GDM1 (cell line): ENCODE results near the gene RAPGEF1.

Source experiments
- DNase-seq: peaks from one replicate; lab custom pipeline; 2025; lab: John Stamatoyannopoulos, UW

The RAPGEF1 gene

DNA sequence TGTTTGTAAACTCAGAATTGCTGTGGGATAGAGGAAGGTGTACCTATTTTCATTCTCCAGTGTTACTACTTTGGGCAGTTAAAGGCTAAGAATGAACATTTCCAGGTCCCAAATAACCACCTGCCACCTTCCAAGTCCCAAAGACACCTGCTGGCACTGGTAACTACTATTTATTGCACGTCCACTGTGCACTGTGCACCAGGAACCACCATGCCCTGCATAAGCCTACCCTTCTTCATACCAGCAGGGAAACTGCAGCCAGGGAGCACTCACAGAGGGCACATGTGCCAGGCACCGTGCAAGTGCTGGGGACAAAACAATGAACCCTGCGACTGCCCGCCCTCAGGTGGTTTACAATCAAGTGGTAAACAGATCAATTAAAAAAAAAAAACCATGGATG lies 34.9 kb downstream of the RAPGEF1 start:
- no peak for DNase-seq

DNA sequence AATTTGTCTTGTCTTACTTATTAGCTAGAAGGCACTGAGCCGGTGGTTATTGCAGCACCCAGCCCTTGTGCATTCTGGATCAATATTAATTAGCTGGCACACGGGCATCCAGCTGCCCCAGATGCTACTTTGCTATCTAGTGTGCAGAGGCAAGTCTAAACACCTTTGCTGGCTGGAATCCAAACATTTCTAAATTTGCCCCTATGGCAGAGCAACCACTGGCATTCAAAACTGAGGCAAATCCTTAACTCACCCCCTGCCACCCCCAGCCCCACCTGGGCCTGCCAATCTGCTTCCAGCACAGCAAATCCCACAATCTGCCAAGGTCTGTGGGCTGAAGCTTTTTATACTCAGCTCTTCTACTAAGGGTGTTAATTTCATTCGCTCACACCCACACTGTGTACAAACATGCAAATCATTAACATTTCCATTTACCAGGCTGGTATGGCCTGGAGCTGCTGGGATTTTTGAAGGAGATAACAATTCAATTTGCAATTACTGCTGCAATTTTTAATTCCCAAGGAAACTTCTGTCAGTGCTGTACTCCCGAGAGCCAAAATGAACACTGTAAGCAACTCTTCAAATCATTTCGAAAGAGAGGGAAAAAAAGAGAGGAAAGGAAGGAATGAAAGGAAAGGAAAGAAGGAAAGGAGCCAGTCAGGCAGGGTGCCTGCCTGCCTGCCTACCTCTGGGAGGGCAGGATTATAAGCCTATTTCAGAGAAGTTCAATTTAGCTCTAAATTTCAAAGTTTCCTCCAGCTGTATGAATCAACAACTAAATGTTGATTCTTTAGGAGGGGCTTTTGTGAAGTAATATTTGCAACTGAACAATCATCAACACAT lies 35.5 kb downstream of the RAPGEF1 start:
- no peak for DNase-seq

DNA sequence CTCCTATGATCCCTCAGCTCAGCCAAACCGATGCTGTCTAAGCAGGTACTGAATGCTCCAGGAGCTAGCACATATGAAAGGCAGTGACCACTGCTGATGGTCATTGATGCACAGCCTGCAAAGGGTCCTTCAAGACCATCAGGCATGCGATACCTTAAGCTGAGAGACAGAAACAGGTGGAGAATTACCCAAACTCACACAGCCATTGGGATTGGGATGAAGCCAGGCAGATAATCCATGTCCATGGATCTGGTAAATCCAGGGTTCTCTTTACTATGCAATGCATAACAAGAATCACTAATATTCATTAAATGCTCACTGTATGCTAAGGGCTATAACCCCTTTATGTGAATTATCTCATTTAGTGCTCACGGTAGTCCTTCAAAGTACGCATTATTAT lies 36.2 kb downstream of the RAPGEF1 start:
- no peak for DNase-seq

DNA sequence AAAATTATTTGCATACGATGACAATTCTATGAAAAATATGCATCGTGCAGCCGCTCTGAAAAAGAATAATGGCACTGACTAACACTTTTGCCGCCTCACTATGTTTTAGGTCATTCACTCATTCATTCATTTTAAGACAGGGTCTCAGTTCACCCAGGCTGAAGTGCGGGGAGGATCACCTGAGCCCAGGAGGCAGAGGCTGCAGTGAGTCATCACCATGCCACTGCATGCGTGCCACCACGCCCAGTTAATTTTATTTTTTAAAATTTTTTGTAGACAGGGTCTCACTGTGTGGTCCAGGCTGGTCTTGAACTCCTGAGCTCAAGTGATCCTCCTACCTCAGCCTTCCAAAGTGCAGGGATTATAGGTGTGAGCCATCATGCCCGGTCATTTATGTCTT lies 37.0 kb downstream of the RAPGEF1 start:
- no peak for DNase-seq

DNA sequence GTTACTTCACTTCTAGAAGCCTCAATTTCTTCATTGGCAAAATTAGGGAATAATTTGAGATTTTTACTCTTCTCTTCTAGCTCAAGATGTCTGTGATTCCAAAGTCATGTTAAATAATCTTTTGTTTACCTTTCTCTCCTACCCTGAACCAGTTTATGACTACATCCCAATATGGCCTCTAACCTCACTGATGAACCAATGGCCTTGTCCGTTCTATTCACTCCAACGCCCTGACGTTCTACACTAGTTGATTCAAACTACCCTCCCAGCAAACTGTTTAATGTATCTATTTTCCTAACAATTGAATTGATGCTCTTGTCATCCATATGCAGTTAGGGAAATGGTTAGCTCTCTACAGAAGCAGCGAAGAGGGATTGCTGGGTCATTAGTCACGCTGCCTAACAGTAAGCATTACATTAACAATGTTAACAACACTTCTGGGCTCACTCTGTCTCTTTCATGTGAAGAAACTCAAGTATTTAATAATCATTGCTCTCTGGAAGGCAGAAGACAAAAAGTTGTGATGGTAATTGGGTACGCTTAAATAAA lies 38.0 kb downstream of the RAPGEF1 start:
- DNase-seq, result no peak

DNA sequence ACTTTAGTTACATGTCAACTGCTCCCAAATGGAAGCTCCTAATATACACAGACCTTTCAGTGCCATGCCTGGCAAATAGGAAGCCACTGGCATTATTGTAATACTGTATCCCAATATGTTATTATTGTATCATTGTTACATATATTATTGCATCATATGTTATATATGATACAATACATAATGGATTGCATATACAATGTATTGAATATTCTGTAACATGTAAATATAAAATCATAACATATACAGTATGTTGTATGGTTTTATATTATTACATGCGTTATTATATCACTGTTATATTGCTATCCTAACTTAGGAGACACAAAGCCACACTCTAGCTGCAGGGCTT lies 38.5 kb downstream of the RAPGEF1 start:
- DNase-seq, result no peak

DNA sequence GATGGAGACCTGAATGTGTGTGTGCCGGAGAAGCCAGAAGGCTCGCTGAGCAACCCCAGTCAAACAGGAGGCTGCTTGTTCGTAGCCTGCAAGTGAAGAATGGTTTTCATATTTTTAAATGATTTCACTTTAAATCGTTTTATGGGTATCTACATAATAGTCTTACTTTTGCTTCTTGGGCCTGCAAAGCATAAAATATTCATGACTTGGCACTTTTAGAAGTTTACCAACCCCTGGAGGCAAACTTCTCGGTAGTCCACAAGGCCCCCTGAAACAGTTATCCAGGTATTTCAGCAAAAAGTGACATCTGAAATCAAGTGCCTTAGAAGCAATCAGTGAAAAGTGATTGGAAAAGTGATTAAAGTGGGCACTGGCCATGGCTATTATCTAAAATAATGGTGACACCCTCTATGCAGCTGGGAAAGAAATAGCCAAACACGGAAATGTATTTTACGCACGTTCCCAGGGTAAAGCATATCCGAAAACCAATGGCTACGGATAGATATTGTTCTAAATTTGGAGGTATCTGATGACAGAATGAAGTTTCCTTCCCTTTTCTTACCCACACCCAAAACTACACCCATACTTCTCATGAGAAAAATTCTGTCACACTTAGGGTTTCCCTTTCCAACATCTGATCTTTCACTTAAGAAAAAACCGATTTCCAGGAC lies 39.0 kb downstream of the RAPGEF1 start:
- no peak for DNase-seq

DNA sequence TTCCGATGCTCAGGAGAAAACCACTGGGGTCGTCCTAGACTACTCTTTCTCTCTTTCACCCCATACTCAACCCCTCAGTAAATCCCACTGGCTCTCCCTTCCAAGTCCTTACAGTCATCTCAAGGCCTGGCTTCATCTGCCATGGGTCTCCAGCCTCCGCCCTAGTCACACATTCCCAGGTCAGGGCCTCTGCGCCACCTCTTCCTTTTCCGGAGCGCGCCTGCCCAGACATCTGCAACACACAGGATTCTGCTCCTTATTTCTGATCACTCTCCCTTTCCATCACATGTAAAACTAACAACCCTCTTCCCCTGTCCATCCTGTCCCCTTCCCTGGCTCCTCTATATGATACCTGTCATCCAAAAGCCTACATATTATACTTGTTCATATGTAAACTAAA lies 39.8 kb downstream of the RAPGEF1 start:
- DNase-seq, result no peak

DNA sequence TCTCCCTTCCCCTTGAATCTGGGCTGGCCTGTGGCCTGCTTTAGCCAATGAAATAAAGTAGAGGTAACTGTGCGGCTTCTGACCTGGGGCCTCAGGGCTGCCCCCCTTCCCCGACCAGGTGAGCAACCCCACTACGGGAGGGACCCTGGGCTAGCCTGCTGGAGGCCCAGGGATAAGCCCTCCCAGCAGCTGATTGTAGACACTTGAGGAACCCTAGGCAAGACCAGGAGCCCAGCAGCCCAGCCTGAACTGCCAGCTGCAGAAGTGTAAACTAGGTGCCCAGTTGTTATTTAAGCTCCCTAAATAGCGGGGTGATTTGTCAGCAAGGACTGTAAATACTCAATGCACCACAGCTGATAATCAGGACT lies 41.3 kb downstream of the RAPGEF1 start:
- DNase-seq, result no peak

DNA sequence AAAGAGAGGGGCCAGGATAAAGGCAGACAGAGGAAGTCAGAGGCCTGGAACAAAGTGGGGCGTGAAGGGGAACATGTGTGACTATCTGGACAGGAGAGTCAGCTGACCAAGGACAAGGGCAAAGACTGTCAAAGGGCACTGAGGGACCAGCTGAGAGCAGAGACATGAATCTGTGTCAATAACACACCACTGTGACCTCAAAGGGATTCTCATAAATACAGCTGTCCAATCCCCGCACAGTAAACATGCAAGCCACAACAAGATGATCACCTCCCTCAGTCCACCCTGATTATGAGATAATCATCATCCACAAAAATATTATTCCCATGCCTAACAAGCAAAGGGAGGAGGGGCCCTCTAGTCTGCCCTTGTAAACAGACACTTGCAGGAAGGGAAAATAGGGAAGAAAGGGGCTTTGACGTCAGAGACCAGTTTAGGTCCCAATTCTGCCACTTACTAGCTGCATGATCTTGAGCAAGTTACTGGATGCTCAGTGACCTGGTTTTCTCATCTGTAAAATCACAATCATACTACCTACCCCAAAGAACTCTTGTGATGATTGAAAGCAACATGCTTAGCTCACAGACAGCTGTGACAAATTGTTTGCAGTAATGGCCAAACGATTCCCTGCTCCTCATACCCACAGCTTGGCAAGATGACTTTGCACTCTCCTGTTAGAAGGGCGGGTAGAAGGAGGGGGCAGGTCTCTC lies 41.8 kb downstream of the RAPGEF1 start:
- DNase-seq, result peak; percentile 42

DNA sequence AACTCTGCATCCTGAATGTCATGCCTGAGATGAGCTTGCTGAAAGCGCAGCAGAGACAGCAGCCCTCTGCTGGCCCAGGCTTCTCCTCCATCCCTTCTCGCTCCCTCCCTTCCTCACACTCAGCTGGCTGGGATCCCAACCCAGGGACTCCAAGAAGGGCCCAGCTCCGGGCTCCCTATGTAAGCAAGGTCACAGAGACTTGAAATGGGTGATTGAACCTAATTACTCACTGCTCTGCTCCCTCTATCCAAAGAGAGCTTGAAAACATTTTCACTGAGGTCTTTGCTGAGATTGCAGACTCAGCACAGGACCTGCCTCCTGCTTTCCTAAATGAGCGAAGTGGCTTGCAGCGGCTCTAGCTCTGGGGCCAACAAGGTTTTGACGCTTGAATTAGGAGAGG lies 42.8 kb downstream of the RAPGEF1 start:
- no peak for DNase-seq

DNA sequence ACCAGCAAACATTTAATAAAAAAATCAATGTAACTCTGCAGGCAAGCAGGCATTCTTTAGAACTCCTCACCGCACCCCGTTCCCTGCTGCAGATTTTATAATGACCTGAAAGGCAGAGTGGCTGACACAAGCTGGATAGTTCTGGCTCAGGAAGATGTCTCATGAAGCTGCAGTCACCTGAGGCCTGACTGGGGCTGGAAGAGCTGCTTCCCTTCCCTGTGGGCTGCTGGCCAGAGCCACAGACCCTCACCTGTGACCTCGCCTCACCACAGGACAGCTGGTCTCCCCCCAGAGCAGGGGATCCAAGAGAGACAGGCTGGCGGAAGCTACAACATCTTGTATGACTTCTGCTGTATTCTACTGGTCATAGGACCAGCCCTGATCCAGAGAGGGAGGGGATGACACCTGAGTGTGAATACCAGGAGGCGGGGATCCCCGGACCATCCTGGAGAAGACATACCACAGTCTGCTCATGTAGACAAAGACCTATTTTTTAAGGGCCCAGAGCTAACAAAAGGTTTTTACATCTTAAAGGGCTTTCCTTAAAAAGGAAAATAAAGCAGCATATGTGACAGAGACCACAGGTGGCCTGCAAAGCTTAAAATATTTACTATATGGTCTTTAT lies 43.9 kb downstream of the RAPGEF1 start:
- DNase-seq, result no peak

DNA sequence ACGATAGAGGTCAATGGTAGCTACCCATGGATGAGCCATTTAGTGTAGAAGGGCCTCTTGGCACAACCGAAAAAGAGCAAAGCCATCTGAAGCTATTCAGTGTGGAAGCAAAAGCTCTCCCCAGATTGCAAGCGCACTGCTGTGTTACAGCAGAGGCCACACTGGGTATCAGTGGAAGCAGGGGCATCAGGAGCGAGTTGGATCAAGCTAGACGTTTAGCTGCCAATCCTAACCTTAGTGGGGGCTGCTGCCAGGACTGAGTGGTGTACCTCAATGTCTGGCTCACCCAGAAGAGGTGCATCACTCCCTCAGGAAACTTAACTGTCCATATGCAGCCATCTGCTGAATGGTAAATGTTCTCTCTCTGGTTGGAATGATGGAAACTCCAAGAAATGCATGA lies 44.5 kb downstream of the RAPGEF1 start:
- DNase-seq, result no peak

DNA sequence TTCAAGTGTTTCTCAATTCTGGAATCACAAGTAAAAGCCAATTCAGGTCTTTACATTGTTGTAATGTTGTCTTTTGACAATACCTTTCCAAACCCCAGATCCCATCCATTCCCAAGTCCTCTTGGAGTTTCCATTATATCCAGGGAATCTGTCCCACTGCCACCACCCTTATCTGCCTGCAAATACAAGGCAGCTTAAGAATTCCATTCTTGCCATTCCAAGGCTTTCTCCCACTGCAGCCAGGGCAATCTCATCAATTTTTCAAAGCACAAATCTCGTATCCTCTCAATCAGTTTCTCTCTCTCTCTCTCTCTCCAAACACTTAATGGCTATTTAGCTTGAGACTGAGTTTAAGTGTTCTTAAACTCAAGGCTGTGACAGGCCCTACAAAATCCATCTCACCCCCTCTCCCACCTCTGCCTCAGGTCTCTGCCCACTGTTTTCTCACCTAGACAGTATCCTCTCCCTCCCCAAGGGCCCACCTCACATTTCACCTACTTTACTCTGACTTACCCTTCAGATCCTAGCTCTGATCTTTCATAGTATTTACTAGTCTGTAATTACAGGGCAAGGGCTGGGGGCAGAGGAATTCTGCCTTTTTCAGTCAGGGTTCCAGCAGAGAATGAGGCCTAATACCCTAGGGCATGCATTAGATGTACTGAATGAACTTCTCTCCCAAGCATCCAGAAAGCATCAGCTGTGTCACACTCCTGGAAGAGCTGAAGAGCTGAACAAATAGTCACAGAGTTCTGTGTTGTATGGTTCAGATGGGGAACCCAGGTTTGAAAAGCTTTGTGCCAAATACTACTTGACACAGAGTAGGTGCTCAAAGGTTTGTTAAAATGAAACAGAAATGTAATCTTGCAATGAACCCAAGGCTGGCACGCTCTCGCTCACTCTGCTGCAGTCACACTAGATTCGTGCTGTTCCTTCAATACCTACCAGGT lies 46.0 kb downstream of the RAPGEF1 start:
- no peak for DNase-seq

DNA sequence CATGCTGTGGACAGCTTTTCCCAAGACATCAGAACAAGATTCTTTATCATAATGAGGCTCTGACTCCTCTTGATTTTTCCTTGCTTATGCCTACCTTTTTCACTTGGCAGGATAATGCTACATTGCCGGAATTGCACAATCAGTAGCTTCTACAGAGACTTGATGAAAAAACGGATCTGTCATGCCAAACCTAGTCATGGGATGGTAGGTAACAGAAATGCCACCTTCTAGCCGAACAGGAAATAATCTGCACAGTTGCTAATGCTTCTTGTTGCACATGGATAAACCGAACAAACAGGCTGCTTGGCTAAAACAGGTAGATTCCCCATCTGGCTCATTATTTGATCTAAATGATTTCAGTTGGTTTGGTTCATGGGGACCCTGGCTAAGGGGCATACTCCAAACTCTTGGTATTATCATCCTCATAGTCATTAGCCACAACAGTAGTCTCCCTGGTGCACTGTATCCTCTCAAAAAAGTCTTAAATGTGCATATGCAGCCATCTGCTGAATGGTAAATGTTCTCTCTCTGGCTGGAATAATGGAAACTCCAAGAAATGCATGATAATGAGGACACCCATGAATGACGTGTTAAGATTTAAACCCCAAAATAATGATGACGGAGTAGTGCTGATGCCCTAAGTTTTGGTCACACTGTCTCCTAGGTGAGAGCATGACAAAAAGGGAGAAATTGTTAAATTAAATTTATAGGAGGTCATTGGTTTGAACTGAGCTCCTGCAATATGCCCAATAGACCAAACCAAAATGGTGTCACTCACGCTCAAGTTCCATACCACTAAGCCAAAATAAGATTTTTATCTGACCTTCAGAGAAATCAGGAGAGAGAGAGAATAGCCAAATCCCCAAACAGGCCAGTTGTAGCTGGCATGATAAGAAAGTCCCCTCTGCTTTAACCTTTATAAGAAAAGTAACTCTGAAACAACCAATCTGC lies 47.0 kb downstream of the RAPGEF1 start:
- no peak for DNase-seq

DNA sequence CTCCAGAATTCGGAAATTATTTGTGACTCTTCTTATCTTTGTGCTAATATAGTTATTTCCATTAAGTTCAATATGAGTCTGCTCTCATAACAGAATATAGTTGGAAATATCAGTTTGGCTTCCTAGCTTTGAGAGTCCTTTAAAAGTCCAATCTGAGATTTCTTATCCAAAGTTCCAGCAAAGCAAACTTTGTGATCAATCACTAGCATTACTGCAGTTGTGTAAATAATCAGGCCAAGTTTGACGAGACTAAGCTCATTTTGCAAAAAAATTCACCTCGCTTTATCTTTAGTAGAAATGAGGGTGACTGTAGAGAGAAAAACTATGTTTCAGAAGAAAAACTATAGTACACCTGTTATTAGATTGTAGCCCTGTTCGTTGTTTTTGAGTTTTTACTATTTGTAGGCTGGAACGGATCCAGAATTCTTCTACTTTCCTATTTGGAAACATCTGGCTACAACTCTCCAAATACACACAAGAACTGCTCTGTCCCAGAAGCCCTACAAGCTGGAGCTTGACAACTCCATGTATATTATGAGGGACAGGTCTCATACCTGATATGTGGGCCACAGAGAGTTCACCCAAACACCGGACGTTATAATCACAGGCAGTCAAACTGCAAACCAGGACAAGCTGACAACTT lies 47.8 kb downstream of the RAPGEF1 start:
- no peak for DNase-seq

DNA sequence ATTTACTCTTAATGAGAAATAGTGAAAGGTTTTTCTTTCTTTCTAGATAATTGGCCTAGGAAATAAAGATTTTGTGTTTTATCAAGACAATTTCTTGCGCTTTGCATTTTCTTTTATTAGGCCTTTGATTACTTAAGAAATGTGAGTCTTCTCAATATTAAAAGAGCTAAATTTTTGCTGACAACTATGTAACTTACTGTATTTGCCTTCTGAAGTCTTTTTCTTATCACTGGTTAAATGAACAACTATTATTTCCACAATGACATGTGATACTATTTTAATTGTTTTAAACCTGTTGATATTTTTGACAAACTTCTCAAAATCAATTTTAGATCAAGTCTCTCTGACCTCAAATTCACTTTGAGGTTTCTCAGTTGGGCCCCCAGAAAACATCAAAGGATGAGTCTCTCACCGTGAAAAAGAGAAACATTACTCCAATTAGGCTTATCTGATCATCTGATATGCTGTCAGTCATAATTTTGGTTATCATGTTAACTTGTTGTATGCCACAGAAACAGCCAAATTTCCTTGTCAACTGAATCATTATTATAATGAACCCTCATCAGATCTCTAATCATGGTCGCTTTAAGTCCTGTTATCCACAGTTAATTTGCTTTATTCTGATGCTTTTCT lies 48.8 kb downstream of the RAPGEF1 start:
- no peak for DNase-seq

DNA sequence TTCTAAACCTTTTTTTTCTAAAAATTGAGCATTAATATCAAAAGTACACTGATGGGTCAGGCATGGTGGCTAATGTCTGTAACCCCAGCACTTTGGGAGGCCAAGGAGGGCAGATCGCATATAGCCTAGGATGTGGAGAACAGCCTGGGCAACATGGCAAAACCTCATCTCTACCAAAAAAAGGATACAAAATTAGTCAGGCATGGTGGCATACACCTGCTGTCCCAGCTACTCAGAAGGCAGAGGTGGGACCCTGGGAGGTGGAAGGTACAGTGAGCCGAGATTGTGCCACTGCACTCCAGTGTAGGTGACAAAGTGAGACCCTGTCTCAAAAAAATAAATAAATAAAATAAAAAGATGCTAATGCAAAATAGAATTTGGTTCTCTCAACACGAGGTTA lies 49.4 kb downstream of the RAPGEF1 start:
- no peak for DNase-seq

DNA sequence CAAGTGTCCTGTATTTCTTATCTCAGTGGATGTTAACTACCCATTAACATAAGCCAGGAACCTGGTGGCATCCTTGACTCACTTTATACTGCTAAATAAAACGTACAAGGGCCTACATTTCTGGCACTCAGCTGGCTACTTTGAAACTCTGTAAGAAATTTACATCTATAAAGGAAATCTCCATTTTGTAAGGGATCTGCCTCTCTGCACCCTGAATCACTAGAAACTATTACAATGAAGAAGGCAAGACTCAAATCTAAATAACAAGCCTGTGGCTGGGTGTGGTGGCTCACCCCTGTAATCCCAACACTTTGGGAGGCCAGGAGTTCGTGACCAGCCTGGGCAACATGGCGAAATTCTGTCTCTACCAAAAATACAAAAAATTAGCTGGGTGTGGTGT lies 51.5 kb downstream of the RAPGEF1 start:
- DNase-seq, result no peak
